ENCODE data around the gene NEK8.
"Not testable (repeated sequence)": the region's sequence is repeated elsewhere in the genome, so short reads cannot be mapped to it uniquely, and the experiment has no call there.

Gene NEK8

GRCh38 chr17:28765038-28765437 is 36.5 kb downstream of the NEK8 start:
- no peak for DNase-seq (ENCODE audit: low read depth)

- DNase-seq (ENCODE audit: low read depth), result no peak
Measured at GRCh38 chr17:28773736-28774135, 45.1 kb downstream of the NEK8 start.

GRCh38 chr17:28774206-28774605 is 45.6 kb downstream of the NEK8 start:
- DNase-seq (ENCODE audit: low read depth), result no peak

GRCh38 chr17:28777178-28777577 is 48.6 kb downstream of the NEK8 start:
- DNase-seq (ENCODE audit: low read depth), result no peak

GRCh38 chr17:28779601-28780000 is 51.0 kb downstream of the NEK8 start:
- not testable (repeated sequence) for DNase-seq (ENCODE audit: low read depth)

GRCh38 chr17:28783161-28783560 is 54.6 kb downstream of the NEK8 start:
- DNase-seq (ENCODE audit: low read depth), result no peak

- no peak for DNase-seq (ENCODE audit: low read depth)
Measured at GRCh38 chr17:28788100-28788499, 59.5 kb downstream of the NEK8 start.

Measured in HS-5 (cell line).